C4-2B (cell line): ENCODE data around the gene HAND2.

ENCODE experiments used
- H3K27ac ChIP-seq: fragments of 450-650 bp; 2 replicates; pipeline ENCODE4 v1.5.1; 2017
- ZFX ChIP-seq: fragments of 450-650 bp; IDR thresholded peaks from 2 replicates; pipeline ENCODE4 v1.6.1; 2017
- TF ChIP-seq, protein P1 (sequence below): fragments of 450-650 bp; conservative IDR thresholded peaks from 2 replicates; pipeline ENCODE4 v1.5.1; 2017; ENCODE audit warnings: mild to moderate bottlenecking

The HAND2 gene

DNA sequence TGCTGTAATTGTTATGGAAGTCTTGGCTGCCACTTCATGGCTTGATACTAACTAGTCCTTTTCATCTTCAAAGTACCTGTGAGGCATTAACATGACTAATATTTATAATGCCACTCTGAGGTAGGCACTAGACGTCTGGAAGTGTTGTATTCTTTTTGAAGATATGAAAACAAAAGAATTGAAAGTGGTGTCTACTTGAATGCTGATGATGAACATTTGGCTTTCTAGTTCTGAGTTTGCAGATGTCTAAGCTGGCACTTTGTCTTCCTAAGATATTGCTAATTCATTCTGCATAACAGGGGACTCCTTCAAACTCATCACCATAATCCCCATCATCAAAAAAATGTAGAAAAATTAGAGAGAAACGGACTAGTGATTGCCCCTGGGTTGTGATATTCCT lies 41.6 kb upstream of the HAND2 start:
- no peak for TF ChIP-seq ZFX
- TF ChIP-seq, protein P1, sequence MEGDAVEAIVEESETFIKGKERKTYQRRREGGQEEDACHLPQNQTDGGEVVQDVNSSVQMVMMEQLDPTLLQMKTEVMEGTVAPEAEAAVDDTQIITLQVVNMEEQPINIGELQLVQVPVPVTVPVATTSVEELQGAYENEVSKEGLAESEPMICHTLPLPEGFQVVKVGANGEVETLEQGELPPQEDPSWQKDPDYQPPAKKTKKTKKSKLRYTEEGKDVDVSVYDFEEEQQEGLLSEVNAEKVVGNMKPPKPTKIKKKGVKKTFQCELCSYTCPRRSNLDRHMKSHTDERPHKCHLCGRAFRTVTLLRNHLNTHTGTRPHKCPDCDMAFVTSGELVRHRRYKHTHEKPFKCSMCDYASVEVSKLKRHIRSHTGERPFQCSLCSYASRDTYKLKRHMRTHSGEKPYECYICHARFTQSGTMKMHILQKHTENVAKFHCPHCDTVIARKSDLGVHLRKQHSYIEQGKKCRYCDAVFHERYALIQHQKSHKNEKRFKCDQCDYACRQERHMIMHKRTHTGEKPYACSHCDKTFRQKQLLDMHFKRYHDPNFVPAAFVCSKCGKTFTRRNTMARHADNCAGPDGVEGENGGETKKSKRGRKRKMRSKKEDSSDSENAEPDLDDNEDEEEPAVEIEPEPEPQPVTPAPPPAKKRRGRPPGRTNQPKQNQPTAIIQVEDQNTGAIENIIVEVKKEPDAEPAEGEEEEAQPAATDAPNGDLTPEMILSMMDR, result no peak
- H3K27ac ChIP-seq, result no peak overlapping the region

DNA sequence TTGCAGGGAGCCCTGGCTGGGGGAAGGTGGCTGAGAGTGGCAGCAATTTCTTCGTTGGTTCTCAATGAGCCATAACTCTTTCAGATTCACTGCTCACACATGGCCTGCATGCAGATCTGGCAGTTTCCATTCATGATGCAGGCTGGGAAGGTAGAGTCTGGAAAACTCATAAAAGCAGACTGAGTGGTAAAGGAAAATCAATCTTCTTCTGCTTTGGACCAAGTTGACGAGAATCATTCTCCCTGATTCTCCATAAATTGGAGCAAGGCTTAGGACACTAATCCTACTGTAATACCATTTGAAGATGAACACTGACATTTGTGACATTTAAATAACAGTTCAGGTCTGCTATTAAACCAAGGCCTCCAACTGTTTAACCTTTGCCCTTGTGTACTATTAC lies 35.3 kb upstream of the HAND2 start:
- TF ChIP-seq, protein P1, result no peak
- no peak for TF ChIP-seq ZFX
- H3K27ac ChIP-seq, result no peak overlapping the region

DNA sequence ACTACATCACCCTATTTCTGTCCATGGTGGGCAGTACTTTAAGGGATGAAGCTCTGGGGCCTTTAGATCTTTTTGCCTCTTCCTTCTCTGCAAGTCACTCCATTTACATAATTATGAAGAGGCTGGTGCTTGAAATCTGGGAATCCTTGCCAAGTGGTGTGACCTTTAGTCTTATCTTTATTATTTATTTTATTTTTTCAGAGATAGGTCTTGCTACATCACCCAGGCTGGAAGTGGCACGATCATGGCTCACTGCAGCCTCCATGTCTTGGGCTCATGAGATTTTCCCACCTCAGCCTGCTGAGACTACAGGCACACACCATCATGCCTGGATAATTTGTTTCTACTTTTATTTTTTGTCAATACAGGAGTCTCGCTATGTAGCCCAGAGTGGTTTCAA lies 34.4 kb upstream of the HAND2 start:
- no peak for TF ChIP-seq ZFX
- TF ChIP-seq, protein P1, result no peak
- H3K27ac ChIP-seq, result no peak overlapping the region

DNA sequence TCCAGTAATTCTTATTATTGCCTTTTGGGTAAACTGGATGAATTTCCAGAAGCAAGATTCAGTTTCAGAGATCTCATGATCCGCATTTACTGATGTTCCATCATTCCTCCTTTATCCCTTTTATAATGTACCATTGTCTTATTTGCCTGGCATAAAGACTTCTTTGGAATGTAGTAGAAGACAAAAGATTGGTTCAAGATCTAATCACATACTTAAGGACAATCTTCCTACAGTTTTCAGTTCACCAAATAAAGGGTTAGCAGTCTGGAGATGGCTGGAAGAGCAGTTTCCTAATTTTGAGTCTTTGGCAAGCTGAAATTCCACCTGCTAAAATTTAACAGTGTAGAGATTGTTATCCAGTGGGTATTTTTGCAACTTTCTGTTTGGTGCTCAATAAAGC lies 30.9 kb upstream of the HAND2 start:
- no peak overlapping the region for H3K27ac ChIP-seq
- TF ChIP-seq, protein P1, result no peak
- TF ChIP-seq ZFX, result no peak

DNA sequence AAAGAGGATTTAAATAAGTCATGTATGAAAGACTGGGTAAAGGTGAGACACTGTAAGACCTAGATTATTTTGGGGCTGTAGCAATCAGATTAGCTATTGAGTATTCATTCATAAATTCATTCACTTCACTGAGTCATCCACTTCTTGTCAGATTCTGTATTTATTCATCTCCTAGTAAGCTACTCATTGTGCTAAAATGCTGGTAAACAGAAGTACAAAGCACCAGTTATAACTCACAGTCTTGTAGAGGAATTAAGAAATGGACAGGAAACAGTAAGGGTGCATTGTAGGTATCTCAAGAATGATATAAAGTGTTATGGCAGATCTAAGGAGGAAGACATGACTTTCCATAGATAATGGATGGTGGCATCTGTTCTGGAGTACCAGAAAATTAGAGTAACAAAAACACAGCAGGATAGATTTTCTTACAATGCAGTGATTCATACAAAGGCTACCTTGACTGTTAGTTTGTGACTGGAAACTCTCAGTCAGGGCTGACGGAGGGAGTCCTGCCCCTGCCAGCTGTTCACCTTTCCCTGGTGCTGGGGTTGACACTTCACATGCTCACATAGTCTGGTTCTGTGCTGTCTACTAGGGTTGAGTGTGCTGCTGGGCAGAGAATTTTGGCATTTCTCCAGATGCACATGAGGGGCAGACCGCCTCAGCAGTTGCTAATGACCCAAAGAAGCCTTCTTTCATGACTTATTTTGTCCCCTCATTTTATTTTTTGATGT lies 26.5 kb upstream of the HAND2 start:
- TF ChIP-seq ZFX, result no peak
- TF ChIP-seq, protein P1, result no peak
- H3K27ac ChIP-seq, result no peak overlapping the region

DNA sequence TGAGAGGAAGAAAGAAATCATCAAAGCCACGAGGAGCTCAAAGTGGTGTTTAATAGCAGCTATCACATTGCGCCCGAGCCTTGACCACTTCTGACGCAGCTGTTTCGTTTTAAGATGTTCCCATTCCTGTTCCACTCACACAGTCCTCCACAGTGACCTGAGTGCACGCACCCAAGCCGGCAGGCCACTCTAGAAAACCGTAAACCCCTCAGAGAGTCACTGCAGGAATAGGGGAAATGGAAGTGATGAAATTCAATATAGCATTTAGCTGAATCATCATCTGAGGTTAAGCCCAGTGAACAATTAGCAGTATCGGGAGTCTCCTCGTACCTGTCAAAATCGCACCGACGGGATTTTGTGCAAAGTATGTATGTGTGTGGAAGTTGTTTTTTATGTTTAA lies 17.9 kb upstream of the HAND2 start:
- no peak overlapping the region for H3K27ac ChIP-seq
- no peak for TF ChIP-seq ZFX
- TF ChIP-seq, protein P1, result no peak

DNA sequence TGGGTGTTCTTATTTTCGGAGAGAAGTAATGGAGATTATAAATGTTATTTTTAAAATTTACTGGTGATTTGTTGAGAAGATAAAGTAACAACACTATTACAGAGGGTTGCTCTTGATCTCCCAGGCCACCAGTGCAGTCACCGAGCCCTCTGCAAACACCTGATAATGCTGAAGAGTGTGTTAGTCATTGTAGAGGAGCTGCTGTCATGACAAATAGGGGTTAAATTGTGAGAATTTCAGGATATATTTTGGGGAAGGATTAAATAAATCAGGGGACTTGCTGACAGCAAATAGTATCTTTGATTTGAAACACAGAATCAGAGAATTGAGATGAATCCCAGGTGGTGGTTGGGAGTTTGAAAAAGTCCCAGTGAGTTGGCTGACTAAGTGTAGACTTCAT lies 16.7 kb upstream of the HAND2 start:
- TF ChIP-seq, protein P1, result no peak
- TF ChIP-seq ZFX, result no peak
- no peak overlapping the region for H3K27ac ChIP-seq
